Measurements from ENCODE around the gene PRKG1.
"Not testable (repeated sequence)": the region's sequence is repeated elsewhere in the genome, so short reads cannot be mapped to it uniquely, and the experiment has no call there.

Gene PRKG1

DNA sequence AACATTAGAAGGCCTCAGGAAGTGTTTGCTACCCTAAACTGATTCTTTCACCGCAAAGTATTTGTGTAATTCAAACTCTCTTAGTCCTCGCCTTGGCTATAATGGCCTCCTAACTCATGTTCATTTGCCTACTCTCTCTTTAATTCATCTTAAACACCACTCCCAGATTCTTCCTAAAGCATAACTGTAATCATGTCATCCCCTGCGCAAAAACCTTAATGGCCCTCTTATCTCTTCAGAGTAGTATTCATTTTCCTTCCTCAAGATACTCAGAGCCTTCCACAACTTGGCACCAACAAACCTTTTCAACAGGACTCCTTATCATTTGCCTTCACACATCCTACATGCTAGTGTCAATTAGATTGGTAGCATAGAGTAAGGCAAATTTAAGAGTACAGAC, 582.2 kb downstream of the PRKG1 start:
- DNase-seq (ENCODE audit: low read depth in 2 of 2) = no peak

DNA sequence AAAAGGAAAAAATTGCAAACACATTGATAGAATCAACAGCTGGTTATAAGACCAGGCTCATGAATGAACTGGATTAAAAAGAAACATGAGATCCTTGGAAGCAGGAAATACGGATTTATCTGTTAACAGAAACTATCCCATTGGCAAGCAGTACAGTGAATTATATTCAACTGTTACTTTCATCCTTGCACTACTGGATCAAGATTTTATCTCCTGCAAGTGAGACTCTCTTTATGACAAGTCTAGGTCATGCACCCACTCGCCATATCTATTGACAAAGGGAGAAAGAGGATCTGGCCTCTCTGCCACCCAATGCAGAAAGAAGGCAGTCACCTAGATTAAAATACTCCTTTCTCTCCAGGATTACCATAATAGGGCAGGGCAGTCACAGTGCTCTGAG, 583.7 kb downstream of the PRKG1 start:
- no peak for DNase-seq (ENCODE audit: low read depth in 2 of 2)

DNA sequence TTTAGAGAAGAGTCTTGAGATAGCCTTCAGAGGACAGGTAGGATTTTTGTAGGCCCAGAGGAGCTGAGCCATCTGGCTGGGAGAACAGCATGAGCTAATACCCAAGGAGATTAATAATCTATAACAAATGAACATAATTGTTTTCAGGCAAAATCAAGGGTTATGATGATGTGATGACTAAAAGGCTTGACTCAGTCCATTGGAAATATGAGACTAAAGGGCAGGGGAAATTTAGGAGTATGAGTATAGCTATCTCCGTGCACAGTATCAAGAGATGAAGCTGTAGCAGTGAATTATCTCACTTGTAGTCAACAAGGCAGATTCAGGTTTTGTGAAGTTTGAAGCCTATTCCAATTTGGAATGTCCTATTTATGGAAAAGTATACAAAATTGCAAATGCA, 585.1 kb downstream of the PRKG1 start:
- no peak for DNase-seq (ENCODE audit: low read depth in 2 of 2)

GRCh38 chr10:51663086-51663485, 588.8 kb downstream of the PRKG1 start:
- DNase-seq (ENCODE audit: low read depth in 2 of 2) = no peak

GRCh38 chr10:51666456-51666855, 592.2 kb downstream of the PRKG1 start:
- DNase-seq (ENCODE audit: low read depth in 2 of 2) = no peak

DNA sequence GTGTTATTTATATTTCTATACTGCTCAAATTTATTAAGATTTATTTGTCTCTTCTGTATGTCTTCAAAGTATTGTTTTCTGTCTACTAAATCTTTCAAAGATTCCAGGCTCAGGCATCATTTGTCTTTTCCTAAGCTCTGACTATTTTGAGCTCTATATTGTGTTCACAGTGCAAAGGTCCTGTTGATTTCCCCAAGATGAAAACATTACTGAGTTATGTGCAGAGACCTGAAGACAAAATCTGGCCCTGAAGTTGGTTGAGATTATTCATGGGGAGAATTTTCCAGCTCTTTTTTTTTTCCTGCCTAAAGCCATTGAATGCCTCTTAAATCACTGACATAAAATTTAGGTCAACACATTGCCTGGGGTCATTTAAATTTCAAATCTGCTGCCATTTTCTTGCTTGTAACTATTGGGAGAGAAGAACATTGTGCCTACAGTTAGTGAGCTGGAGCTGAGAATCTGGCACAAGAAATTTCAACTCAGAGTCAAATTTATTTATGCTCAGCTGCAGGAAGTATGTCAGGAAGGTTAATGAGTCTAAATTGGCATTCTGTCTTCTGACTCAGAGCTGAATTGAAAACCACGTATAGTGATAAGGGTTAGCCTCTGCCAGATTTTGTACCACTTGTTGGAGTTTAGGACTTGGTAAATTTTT, 593.5 kb downstream of the PRKG1 start:
- no peak for DNase-seq (ENCODE audit: low read depth in 2 of 2)

- no peak for DNase-seq (ENCODE audit: low read depth in 2 of 2)
Measured at GRCh38 chr10:51668336-51668689, 594.0 kb downstream of the PRKG1 start.

DNA sequence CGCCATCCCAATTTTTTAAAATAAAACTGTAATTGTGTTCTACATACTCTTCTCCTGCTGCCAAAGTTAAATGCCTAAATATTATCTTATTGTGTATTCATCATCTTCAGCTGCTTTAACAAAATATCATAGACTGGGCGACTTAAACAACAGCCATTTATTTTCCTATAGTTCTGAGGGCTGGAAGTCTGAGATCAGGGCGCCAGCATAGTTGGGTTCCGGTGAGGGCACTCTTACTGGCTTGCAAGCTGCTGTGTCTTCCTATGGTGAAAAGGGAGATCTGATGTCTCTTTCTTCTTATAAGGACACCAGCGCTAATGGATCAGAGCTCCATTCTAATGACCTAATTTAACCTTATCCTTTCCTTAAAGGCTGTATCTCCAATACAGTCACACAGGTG, 594.8 kb downstream of the PRKG1 start:
- DNase-seq (ENCODE audit: low read depth in 2 of 2) = no peak

DNA sequence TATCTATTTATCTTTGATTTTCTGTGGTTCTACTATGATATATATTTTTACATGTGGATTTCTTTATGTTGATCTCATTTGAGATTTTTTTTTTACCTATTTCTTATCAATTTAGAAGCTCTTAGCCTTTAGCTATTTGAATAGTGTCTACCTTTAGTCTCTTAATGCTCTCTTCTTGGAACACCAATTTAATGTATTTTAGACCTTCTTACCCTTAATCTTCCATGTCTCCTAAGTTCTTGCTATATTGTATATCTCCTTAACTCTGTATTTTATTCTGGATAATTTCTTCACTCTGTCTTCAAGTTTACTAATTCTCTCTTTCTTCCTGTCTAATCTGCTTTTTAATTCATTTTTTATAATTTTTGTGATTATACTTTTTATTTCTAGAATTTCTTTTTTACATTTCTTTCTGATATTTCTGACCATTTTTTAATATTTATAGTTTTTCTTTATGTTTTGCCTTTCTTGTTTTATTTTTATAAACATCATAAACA, 597.8 kb downstream of the PRKG1 start:
- DNase-seq (ENCODE audit: low read depth in 2 of 2) = no peak

DNA sequence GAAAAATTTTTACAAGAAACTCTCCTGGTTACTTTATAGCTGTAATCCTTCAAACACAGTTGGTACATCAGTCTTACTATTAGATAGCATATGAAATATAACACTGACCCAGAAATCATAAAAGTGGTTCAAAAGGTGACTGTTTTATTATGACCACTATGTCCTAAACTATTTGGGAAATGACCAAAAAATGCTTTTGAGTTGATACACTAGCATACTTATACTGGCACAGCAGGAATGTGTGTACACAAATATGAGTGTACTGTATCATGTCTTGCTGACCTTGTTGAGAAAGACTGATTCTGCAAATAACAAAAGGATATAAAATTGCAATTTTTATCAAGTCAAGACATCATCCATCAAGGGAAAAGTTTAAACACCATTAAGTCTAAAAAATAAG, 600.8 kb downstream of the PRKG1 start:
- DNase-seq (ENCODE audit: low read depth in 2 of 2) = no peak

GRCh38 chr10:51679841-51680240, 605.6 kb downstream of the PRKG1 start:
- no peak for DNase-seq (ENCODE audit: low read depth in 2 of 2)

- no peak for DNase-seq (ENCODE audit: low read depth in 2 of 2)
Measured at GRCh38 chr10:51683031-51683691, 608.9 kb downstream of the PRKG1 start.

DNA sequence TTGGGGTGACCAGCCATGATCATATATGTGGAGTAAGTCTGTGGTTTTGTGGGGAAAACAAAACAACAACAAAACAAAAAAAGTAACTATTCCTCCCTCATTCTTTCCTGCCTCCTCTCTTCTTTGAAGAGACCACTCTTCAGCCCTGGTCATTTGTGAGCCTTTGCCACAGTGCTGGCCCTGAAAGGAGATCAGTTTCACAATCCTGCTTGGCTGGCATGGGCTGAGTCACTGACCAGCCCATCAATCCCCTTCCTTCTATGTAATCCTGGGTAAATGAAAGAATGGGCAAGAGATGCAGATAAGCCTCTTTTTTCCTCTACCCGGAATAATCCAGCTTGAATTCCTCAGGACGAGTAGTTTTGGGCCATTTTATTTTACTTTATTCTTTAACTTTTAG, 611.5 kb downstream of the PRKG1 start:
- no peak for DNase-seq (ENCODE audit: low read depth in 2 of 2)

DNA sequence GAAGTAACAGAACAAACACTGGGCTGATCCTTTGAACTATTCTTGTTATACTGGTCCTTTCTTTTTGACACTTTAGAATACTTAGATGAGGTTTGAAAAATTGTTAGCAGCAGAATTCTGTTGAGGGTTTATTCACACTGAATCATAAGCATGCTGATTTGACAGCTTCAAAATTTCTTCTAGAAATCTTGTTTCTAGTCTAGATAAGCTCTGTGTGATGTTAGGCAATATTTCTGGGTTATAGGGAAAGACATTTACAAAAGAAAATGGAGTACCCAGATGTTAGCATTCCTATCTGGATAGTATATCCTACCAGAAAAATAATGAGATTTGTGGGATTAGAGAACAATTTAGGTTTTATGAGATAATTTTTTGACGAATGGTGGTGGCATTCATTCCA, 613.0 kb downstream of the PRKG1 start:
- no peak for DNase-seq (ENCODE audit: low read depth in 2 of 2)

- not testable (repeated sequence) for DNase-seq (ENCODE audit: low read depth in 2 of 2)
Measured at GRCh38 chr10:51688826-51689225, 614.5 kb downstream of the PRKG1 start.

DNA sequence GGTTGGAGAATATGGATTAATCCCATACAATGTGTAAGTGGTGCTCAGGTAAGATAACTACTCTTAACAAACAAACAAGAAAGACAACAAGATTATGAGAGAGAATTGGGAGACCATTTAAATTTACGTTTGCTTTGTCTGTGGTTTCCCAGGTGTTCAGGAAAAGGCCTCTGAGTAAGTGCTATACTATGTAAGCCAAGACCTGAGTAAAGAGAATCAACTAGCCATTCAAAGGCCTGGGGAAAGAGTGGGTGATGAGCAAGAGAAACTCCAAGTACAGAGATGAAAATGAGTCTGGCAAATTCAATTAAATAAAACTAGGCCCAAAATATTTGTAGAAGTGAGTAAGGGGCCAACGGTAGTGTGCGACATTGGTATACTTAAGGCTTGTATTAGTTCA, 615.2 kb downstream of the PRKG1 start:
- no peak for DNase-seq (ENCODE audit: low read depth in 2 of 2)

GRCh38 chr10:51691135-51691534, 616.8 kb downstream of the PRKG1 start:
- no peak for DNase-seq (ENCODE audit: low read depth in 2 of 2)

GRCh38 chr10:51694086-51694768, 619.9 kb downstream of the PRKG1 start:
- DNase-seq (ENCODE audit: low read depth in 2 of 2) = no peak

DNA sequence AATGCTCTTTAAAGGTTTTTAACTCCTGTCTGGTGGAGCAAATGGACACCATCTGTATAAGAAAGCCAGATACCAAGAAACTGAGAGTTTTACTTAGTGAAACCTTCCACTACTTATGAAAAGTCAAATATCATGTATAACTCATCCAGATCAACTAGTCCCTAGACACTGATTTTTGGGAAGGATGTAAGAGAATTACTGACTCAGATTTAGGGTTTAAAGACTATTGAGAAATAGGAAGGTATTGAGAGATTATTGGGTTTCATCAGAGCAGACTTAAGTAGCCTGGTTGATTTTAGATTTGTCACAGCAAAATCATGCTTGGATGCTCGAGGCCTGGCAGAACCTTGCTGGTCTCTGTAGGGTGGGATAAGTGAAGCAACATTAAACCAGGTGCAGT, 622.0 kb downstream of the PRKG1 start:
- DNase-seq (ENCODE audit: low read depth in 2 of 2) = no peak

DNA sequence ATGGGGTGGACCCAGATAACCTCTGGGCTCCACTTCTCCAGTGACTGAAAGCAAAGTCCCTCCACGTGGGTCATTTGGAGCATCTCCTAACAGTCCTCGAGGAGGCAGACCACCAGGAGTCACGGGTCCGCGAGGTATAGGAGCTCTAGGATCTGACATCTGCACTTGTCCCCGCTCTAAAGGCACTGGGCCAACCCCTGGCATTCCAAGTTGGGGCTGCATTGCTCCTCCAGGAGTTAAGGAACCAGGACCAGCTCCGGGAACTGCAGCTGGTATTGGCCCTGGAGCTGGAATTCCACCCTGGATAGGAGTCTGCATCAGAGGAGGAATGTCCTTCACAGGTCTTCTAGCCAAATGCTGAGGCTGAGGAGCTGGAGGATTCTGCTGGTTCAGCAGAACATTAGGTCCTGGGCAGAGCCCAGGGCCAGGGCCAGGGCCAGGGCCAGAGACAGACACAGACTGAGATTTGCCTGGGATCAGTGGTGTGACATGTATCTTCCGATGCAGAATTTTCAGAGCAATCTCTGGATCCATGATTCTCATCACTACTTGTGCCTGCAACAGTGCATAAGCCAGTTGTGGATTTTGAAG, 624.3 kb downstream of the PRKG1 start:
- DNase-seq (ENCODE audit: low read depth in 2 of 2) = no peak

- DNase-seq (ENCODE audit: low read depth in 2 of 2) = no peak
Measured at GRCh38 chr10:51699145-51699474, 624.8 kb downstream of the PRKG1 start.

GRCh38 chr10:51699475-51700227, 625.4 kb downstream of the PRKG1 start, which contains the start of gene CSTF2T:
TSS of gene CSTF2T (minus strand) at chr10:51699595. CDS start at chr10:51699549, 46 bp downstream.
- DNase-seq (ENCODE audit: low read depth in 2 of 2) = peak; percentile 83 to 84

Data from stimulated activated CD4-positive, alpha-beta T cell treated with anti-CD3 and anti-CD28 coated beads, Interleukin-15, amount 100 ng/mL, for 48 hours (primary cell).